Activated CD4-positive, alpha-beta memory T cell treated with anti-CD3 and anti-CD28 coated beads, Interleukin-2, amount 10 ng/mL, durations not matched to agents 7 days and 5 days (primary cell): ENCODE data around the gene PTGIR. TPM values are rescaled to one million over a fixed set of nuclear protein-coding genes. Genes with fewer than 3 reads are reported as not detected.

ENCODE experiments used
- CTCF ChIA-PET: fragments of 350-600 bp; sonication (Branson Sonifier 250); formaldehyde crosslinking; loops from one replicate; lab custom pipeline; 2021; ENCODE audit warnings: antibody characterized with exemption, inconsistent platforms; lab: Charles Lee
- POLR2A ChIA-PET: fragments of 350-600 bp; sonication (Branson Sonifier 250); formaldehyde crosslinking; loops from one replicate; lab custom pipeline; 2021; ENCODE audit warnings: antibody characterized with exemption; lab: Charles Lee
- DNase-seq: peaks from one replicate; pipeline ENCODE4 v3.0.0-alpha.2; 2020
- H3K27ac Mint-ChIP-seq: one replicate; pipeline ENCODE4 v1.8.0; 2021; ENCODE audit warnings: mild to moderate bottlenecking, mixed read lengths
- H3K27me3 Mint-ChIP-seq: one replicate; pipeline ENCODE4 v1.8.0; 2021; ENCODE audit warnings: mixed read lengths
- H3K36me3 Mint-ChIP-seq: one replicate; pipeline ENCODE4 v1.8.0; 2021; ENCODE audit warnings: low read depth, mixed read lengths
- H3K4me1 Mint-ChIP-seq: one replicate; pipeline ENCODE4 v1.8.0; 2021; ENCODE audit warnings: mixed read lengths
- H3K4me3 Mint-ChIP-seq: one replicate; pipeline ENCODE4 v1.8.0; 2021; ENCODE audit warnings: mild to moderate bottlenecking, mixed read lengths
- H3K9me3 Mint-ChIP-seq: one replicate; pipeline ENCODE4 v1.8.0; 2021; ENCODE audit warnings: mixed read lengths
- total RNA-seq, 2 experiments: library from RNA; stranded (reverse); gene quantifications; one replicate each; pipeline ENCODE4 v1.2.3, GENCODE V29; 2021

The PTGIR gene
- total RNA-seq = 1 to 10 TPM; 5.3 to 5.6 TPM

GRCh38 chr19:46624958-46625661, at the start of gene PTGIR:
TSS of gene PTGIR (minus strand) at chr19:46625089. CDS start at chr19:46624225, 864 bp downstream.
- Mint-ChIP-seq H3K4me1 (peaks cover 34% of the 10 kb centered on the region), H3K36me3 (no peaks in the 10 kb centered on the region), H3K4me3 (peak within 1 kb of the TSS; percentile 71), H3K9me3 (no peaks in the 10 kb centered on the region), H3K27me3 (no peaks in the 10 kb centered on the region), H3K27ac (peak within 1 kb of the TSS; percentile 54)
- DNase-seq = peak; percentile 27
- CTCF ChIA-PET = interaction anchor here (0.6 to 1.9 kb wide), 2 partner anchors 36 to 138 kb away, joined by 3 to 4 read pairs; partner anchors contain the start of gene DACT3
- POLR2A ChIA-PET = interaction anchor here (0.6 to 1.9 kb wide), 2 partner anchors 14 to 24 kb away, joined by 3 to 7 read pairs; no protein-coding TSS in a partner anchor

- ChIA-PET CTCF (interaction anchor here (0.7 to 3.0 kb wide), 2 partner anchors 9 to 54 kb away, joined by 7 to 14 read pairs; partner anchors contain the start of gene DACT3), POLR2A (interaction anchor here (1.0 kb wide), 1 partner anchor 10 kb away, joined by 3 read pairs; the partner anchor contains the start of gene DACT3)
These were observed 45.9 kb upstream of the PTGIR start for GRCh38 chr19:46670813-46671212.

GRCh38 chr19:46668662-46669061, 43.8 kb upstream of the PTGIR start:
- Mint-ChIP-seq H3K4me1 (no peaks in the 10 kb centered on the region), H3K36me3 (peaks cover 21% of the 10 kb centered on the region), H3K27ac (no peak overlapping the region), H3K27me3 (peaks cover 4% of the 10 kb centered on the region), H3K9me3 (peaks cover 2% of the 10 kb centered on the region), H3K4me3 (no peak overlapping the region)
- CTCF ChIA-PET = no interaction called here
- DNase-seq = no peak
- POLR2A ChIA-PET = no interaction called here

More at GRCh38 chr19:46670813-46671212, 45.9 kb upstream of the PTGIR start:
- no peaks in the 10 kb centered on the region for H3K4me1 Mint-ChIP-seq
- peak overlapping the region; percentile 21 for H3K27ac Mint-ChIP-seq
- H3K27me3 Mint-ChIP-seq = no peaks in the 10 kb centered on the region
- H3K9me3 Mint-ChIP-seq = peaks cover 2% of the 10 kb centered on the region
- H3K36me3 Mint-ChIP-seq = peaks cover 41% of the 10 kb centered on the region
- DNase-seq = no peak
- no peak overlapping the region for H3K4me3 Mint-ChIP-seq

GRCh38 chr19:46665072-46665471, 40.2 kb upstream of the PTGIR start:
- H3K4me1 Mint-ChIP-seq = peaks cover 16% of the 10 kb centered on the region
- POLR2A ChIA-PET = interaction anchor here (1.0 kb wide), 1 partner anchor 48 kb away, joined by 3 read pairs; no protein-coding TSS in a partner anchor
- no peak for DNase-seq
- no peaks in the 10 kb centered on the region for H3K36me3 Mint-ChIP-seq
- CTCF ChIA-PET = no interaction called here
- no peak overlapping the region for H3K4me3 Mint-ChIP-seq
- peaks cover 19% of the 10 kb centered on the region for H3K27me3 Mint-ChIP-seq
- no peak overlapping the region for H3K27ac Mint-ChIP-seq
- H3K9me3 Mint-ChIP-seq = no peaks in the 10 kb centered on the region

GRCh38 chr19:46661735-46662592, 37.1 kb upstream of the PTGIR start:
- no peaks in the 10 kb centered on the region for H3K9me3 Mint-ChIP-seq
- peak overlapping the region; percentile 71 for H3K27ac Mint-ChIP-seq
- H3K4me1 Mint-ChIP-seq = peaks cover 19% of the 10 kb centered on the region
- peak; percentile 81 for DNase-seq
- H3K27me3 Mint-ChIP-seq = peaks cover 35% of the 10 kb centered on the region
- ChIA-PET POLR2A (interaction anchor here (0.6 to 3.4 kb wide), 13 partner anchors 9 to 178 kb away, joined by 3 to 34 read pairs (median 4); partner anchors contain the start of gene CALM3), CTCF (interaction anchor here (0.5 to 5.9 kb wide), 29 partner anchors 9 to 316 kb away, joined by 3 to 136 read pairs (median 4); partner anchors contain the start of genes AP2S1, CALM3 and PTGIR)
- no peaks in the 10 kb centered on the region for H3K36me3 Mint-ChIP-seq
- H3K4me3 Mint-ChIP-seq = peak overlapping the region; percentile 69

GRCh38 chr19:46661020-46661731, 36.3 kb upstream of the PTGIR start, which contains the start of gene DACT3:
TSS of gene DACT3 (minus strand) at chr19:46661182. CDS start at chr19:46661064, 118 bp downstream.
- H3K4me1 Mint-ChIP-seq = peaks cover 19% of the 10 kb centered on the region
- peaks cover 40% of the 10 kb centered on the region for H3K27me3 Mint-ChIP-seq
- peak within 1 kb of the TSS; percentile 69 for H3K4me3 Mint-ChIP-seq
- peak; percentile 100 for DNase-seq
- ChIA-PET POLR2A (interaction anchor here (1.0 to 3.4 kb wide), 11 partner anchors 10 to 179 kb away, joined by 3 to 34 read pairs (median 6); partner anchors contain the start of gene CALM3), CTCF (interaction anchor here (0.9 to 5.9 kb wide), 23 partner anchors 8 to 190 kb away, joined by 3 to 136 read pairs (median 5); partner anchors contain the start of genes AP2S1, CALM3 and PTGIR)
- no peaks in the 10 kb centered on the region for H3K36me3 Mint-ChIP-seq
- peak within 1 kb of the TSS; percentile 71 for H3K27ac Mint-ChIP-seq
- H3K9me3 Mint-ChIP-seq = no peaks in the 10 kb centered on the region

- DNase-seq = no peak
- no peak overlapping the region for H3K27ac Mint-ChIP-seq
- no peaks in the 10 kb centered on the region for H3K36me3 Mint-ChIP-seq
- H3K9me3 Mint-ChIP-seq = no peaks in the 10 kb centered on the region
- H3K27me3 Mint-ChIP-seq = peaks cover 40% of the 10 kb centered on the region
- POLR2A ChIA-PET = interaction anchor here (1.0 to 3.4 kb wide), 10 partner anchors 11 to 180 kb away, joined by 3 to 34 read pairs (median 6); partner anchors contain the start of gene CALM3
- CTCF ChIA-PET = interaction anchor here (0.9 to 5.9 kb wide), 16 partner anchors 10 to 191 kb away, joined by 3 to 136 read pairs (median 8); partner anchors contain the start of genes AP2S1 and CALM3
- peaks cover 19% of the 10 kb centered on the region for H3K4me1 Mint-ChIP-seq
- H3K4me3 Mint-ChIP-seq = peak overlapping the region; percentile 43
These were observed 35.7 kb upstream of the PTGIR start for GRCh38 chr19:46660551-46661019.

GRCh38 chr19:46660008-46660517, 35.2 kb upstream of the PTGIR start:
- H3K27me3 Mint-ChIP-seq = peaks cover 43% of the 10 kb centered on the region

GRCh38 chr19:46659151-46660007, 34.5 kb upstream of the PTGIR start:
- CTCF ChIA-PET = interaction anchor here (0.6 to 5.9 kb wide), 4 partner anchors 45 to 1568 kb away, joined by 3 to 136 read pairs (median 4); no protein-coding TSS in a partner anchor
- Mint-ChIP-seq H3K4me3 (peak overlapping the region; percentile 37), H3K27ac (no peak overlapping the region), H3K9me3 (no peaks in the 10 kb centered on the region), H3K27me3 (peaks cover 43% of the 10 kb centered on the region), H3K36me3 (no peaks in the 10 kb centered on the region), H3K4me1 (peaks cover 19% of the 10 kb centered on the region)
- POLR2A ChIA-PET = interaction anchor here (0.7 kb wide), 1 partner anchor 49 kb away, joined by 3 read pairs; no protein-coding TSS in a partner anchor
- DNase-seq = no peak

More at GRCh38 chr19:46660008-46660517, 35.2 kb upstream of the PTGIR start:
- ChIA-PET POLR2A (interaction anchor here (1.0 to 3.4 kb wide), 2 partner anchors 42 to 47 kb away, joined by 3 to 34 read pairs; no protein-coding TSS in a partner anchor), CTCF (interaction anchor here (0.6 to 5.9 kb wide), 3 partner anchors 15 to 163 kb away, joined by 4 to 136 read pairs (median 14); no protein-coding TSS in a partner anchor)
- Mint-ChIP-seq H3K36me3 (no peaks in the 10 kb centered on the region), H3K4me1 (peaks cover 19% of the 10 kb centered on the region), H3K4me3 (peak overlapping the region; percentile 43), H3K27ac (no peak overlapping the region), H3K9me3 (no peaks in the 10 kb centered on the region)
- DNase-seq = no peak

- CTCF ChIA-PET = interaction anchor here (1.5 kb wide), 1 partner anchor 127 kb away, joined by 3 read pairs; no protein-coding TSS in a partner anchor
- no peak for DNase-seq
- Mint-ChIP-seq H3K9me3 (no peaks in the 10 kb centered on the region), H3K36me3 (no peaks in the 10 kb centered on the region), H3K27ac (no peak overlapping the region), H3K4me1 (peaks cover 11% of the 10 kb centered on the region), H3K4me3 (no peak overlapping the region), H3K27me3 (peaks cover 43% of the 10 kb centered on the region)
- POLR2A ChIA-PET = no interaction called here
These were observed 31.7 kb upstream of the PTGIR start for GRCh38 chr19:46656541-46656940.
